Uterus (tissue), 4 donors: ENCODE measurements around the gene RAB11FIP3. TPM values are rescaled to one million over a fixed set of nuclear protein-coding genes. Genes with fewer than 3 reads are reported as not detected.

Source experiments
- DNase-seq, 2 donors: peaks; one replicate each; pipeline ENCODE4 v3.0.0-alpha.2; 2019 to 2020
- H3K27ac ChIP-seq, 2 donors: fragments of 200-600 bp; sonication (generic); 1 replicate in 1 of 2; 2 replicates in 1 of 2; pipeline ENCODE4 v1.5.1; 2016 to 2018
- H3K27me3 ChIP-seq, 2 donors: fragments of 200-600 bp; sonication (generic); one replicate each; pipeline ENCODE4 v1.5.1; 2018 to 2019; ENCODE audit warnings: control low read depth in 1 of 2
- H3K36me3 ChIP-seq, 2 donors: fragments of 200-600 bp; sonication (generic); one replicate each; pipeline ENCODE4 v1.5.1; 2019; ENCODE audit warnings: control low read depth in 1 of 2
- H3K4me1 ChIP-seq, 2 donors: fragments of 200-600 bp; sonication (generic); one replicate each; pipeline ENCODE4 v1.5.1; 2018 to 2019; ENCODE audit warnings: control low read depth in 1 of 2
- H3K4me3 ChIP-seq, 2 donors: fragments of 200-600 bp; sonication (generic); 1 replicate in 1 of 2; 2 replicates in 1 of 2; pipeline ENCODE4 v1.5.1; 2018 to 2019; ENCODE audit warnings: mild to moderate bottlenecking in 1 of 2
- H3K9me3 ChIP-seq, 2 donors: fragments of 200-600 bp; sonication (generic); one replicate each; pipeline ENCODE4 v1.5.1; 2019; ENCODE audit warnings: control low read depth in 1 of 2
- POLR2A ChIP-seq, 2 donors: fragments of 450-650 bp; IDR thresholded peaks; one replicate each; pipeline ENCODE4 v1.6.1; 2016; ENCODE audit warnings: antibody characterized with exemption in 2 of 2, mild to moderate bottlenecking in 1 of 2, moderate library complexity in 1 of 2
- intact Hi-C: fragments of 100-400 bp; cut with DNase I; formaldehyde crosslinking; loops from one replicate; pipeline ENCODE4 v1.15.1; 2023; ENCODE audit warnings: low total_unique reads
- total RNA-seq, 4 donors: library from RNA; depleted of rRNA in 3 of 4; stranded (reverse); fragments of >200 nt in 3 of 4; gene quantifications; one replicate each; pipeline versions ENCODE4 v1.1.0 to v1.2.4, GENCODE V29; 2014 to 2023
- TF ChIP-seq, protein P1 (sequence below), 4 experiments: fragments of 200-600 bp in 2 of 4; fragments of 450-650 bp in 2 of 4; sonication (generic) in 2 of 4; IDR thresholded peaks; one replicate each; pipeline ENCODE4 v1.5.1; 2016 to 2019; ENCODE audit warnings: antibody characterized with exemption in 4 of 4, mild to moderate bottlenecking in 2 of 4, moderate library complexity in 1 of 4
- donor health status: DM: yes; HTN: yes; CAD: no.

The RAB11FIP3 gene
- total RNA-seq, 4 donors from 2014 or later: 10.5 to 75.0 (median 49.4) TPM

- no peaks in the 10 kb centered on the region for H3K36me3 ChIP-seq
- H3K27ac ChIP-seq: no peak overlapping the region
- TF ChIP-seq, protein P1, sequence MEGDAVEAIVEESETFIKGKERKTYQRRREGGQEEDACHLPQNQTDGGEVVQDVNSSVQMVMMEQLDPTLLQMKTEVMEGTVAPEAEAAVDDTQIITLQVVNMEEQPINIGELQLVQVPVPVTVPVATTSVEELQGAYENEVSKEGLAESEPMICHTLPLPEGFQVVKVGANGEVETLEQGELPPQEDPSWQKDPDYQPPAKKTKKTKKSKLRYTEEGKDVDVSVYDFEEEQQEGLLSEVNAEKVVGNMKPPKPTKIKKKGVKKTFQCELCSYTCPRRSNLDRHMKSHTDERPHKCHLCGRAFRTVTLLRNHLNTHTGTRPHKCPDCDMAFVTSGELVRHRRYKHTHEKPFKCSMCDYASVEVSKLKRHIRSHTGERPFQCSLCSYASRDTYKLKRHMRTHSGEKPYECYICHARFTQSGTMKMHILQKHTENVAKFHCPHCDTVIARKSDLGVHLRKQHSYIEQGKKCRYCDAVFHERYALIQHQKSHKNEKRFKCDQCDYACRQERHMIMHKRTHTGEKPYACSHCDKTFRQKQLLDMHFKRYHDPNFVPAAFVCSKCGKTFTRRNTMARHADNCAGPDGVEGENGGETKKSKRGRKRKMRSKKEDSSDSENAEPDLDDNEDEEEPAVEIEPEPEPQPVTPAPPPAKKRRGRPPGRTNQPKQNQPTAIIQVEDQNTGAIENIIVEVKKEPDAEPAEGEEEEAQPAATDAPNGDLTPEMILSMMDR (IDR thresholded peaks at IDR 0.05): no peak
- no peak for TF ChIP-seq POLR2A (IDR thresholded peaks at IDR 0.05)
- no peaks in the 10 kb centered on the region for H3K4me1 ChIP-seq
- intact Hi-C loops: no loop called here
- H3K4me3 ChIP-seq: no peak overlapping the region
- DNase-seq: no peak
- H3K27me3 ChIP-seq: no peaks in the 10 kb centered on the region
- H3K9me3 ChIP-seq: no peaks in the 10 kb centered on the region
Measured at GRCh38 chr16:507996-508395, 82.5 kb downstream of the RAB11FIP3 start.

- no peaks in the 10 kb centered on the region for H3K36me3 ChIP-seq
- H3K27me3 ChIP-seq: no peaks in the 10 kb centered on the region
- TF ChIP-seq, protein P1 (IDR thresholded peaks at IDR 0.05): no peak
- TF ChIP-seq POLR2A (IDR thresholded peaks at IDR 0.05): no peak
- no peak overlapping the region for H3K4me3 ChIP-seq
- no peak for DNase-seq
- no peak overlapping the region for H3K27ac ChIP-seq
- H3K4me1 ChIP-seq: no peaks in the 10 kb centered on the region
- no peaks in the 10 kb centered on the region for H3K9me3 ChIP-seq
- intact Hi-C loops: no loop called here
Measured at GRCh38 chr16:508884-509736, 83.7 kb downstream of the RAB11FIP3 start.

DNA sequence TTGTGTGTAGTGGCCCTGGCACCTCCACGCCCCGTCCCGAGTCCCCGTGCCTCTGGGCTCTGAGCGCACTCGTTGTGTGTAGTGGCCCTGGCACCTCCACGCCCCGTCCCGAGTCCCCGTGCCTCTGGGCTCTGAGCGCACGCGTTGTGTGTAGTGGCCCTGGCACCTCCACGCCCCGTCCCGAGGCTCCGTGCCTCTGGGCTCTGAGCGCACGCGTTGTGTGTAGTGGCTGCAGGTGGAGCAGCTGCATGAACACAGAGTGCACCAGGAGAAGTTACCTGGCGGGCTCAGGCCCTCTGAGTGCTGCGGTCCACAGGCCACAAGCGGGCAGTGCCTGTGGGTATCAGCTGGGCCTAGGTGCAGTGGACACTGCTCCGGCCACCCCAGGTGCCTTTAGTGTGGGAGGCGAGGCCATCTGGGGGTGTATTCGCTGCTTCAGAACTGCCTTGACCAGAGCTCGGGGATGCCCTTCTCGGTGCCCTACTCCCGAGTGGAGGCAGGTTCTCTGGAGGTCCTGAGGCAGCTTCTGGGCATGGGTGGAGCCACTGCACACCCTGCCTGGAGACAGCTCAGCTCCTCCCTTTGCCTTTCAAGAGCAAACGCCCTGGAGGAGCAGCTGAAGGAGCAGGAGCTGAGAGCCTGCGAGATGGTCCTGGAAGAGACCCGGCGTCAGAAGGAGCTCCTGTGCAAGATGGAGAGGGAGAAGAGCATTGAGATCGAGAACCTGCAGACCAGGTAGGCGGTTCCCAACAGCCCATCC lies 84.8 kb downstream of the RAB11FIP3 start:
- Histone ChIP-seq H3K4me1 (no peaks in the 10 kb centered on the region), H3K4me3 (no peak overlapping the region), H3K27ac (no peak overlapping the region), H3K9me3 (no peaks in the 10 kb centered on the region), H3K27me3 (no peaks in the 10 kb centered on the region), H3K36me3 (no peaks in the 10 kb centered on the region)
- no peak for TF ChIP-seq POLR2A (IDR thresholded peaks at IDR 0.05)
- TF ChIP-seq, protein P1 (IDR thresholded peaks at IDR 0.05): no peak
- intact Hi-C loops: no loop called here
- no peak for DNase-seq

- no peaks in the 10 kb centered on the region for H3K9me3 ChIP-seq
- no peak overlapping the region for H3K4me3 ChIP-seq
- intact Hi-C loops: no loop called here
- no peaks in the 10 kb centered on the region for H3K4me1 ChIP-seq
- H3K36me3 ChIP-seq: no peaks in the 10 kb centered on the region
- DNase-seq: no peak
- TF ChIP-seq, protein P1 (IDR thresholded peaks at IDR 0.05): no peak
- no peak for TF ChIP-seq POLR2A (IDR thresholded peaks at IDR 0.05)
- no peak overlapping the region for H3K27ac ChIP-seq
- no peaks in the 10 kb centered on the region for H3K27me3 ChIP-seq
Measured at GRCh38 chr16:512802-513201, 87.4 kb downstream of the RAB11FIP3 start.

DNA sequence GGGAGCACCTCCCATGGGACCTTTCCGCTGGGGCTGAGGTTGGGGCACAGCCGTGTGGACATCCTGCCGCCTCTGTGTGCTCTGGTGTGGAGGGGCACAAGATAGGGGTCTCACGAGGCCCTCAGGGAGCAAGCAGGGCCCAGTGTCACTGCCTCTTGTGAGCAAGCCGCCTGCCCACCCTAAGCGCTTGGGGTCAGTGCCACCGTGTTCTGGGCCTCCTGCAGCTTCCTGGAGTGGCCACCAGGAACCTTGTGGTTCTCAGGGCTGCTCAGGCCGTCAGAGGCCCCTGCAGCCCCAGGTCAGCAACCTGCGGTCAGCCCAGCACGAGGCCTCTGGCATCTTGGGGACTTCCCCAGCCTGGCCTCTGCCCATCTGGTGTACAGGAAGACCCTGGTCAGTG lies 88.5 kb downstream of the RAB11FIP3 start:
- intact Hi-C loops: no loop called here
- TF ChIP-seq, protein P1 (IDR thresholded peaks at IDR 0.05): no peak
- TF ChIP-seq POLR2A (IDR thresholded peaks at IDR 0.05): no peak
- Histone ChIP-seq H3K9me3 (no peaks in the 10 kb centered on the region), H3K27me3 (no peaks in the 10 kb centered on the region), H3K27ac (no peak overlapping the region), H3K36me3 (no peaks in the 10 kb centered on the region), H3K4me3 (no peak overlapping the region), H3K4me1 (no peaks in the 10 kb centered on the region)
- no peak for DNase-seq
